ENCODE measurements around the gene FAIM2.
"Not testable (repeated sequence)": the region's sequence is repeated elsewhere in the genome, so short reads cannot be mapped to it uniquely, and the experiment has no call there.

Gene FAIM2

DNA sequence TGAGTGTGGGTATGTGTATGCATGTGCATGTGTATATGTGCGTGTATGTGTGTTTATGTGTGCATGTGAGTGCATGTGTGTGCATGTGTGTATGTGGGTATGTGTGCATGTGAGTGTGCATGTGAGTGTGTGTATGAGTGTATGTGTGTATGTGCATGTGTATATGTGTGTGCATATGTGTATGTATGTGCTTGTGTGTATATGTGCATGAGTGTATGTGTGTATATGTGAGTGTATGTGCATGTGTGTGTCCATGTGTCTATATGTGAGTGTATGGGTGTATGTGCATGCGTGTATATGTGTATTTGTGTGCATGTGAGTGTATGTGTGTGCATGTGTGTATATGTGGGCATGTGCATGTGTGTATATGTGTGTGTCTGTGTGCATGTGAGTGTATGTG lies 25.7 kb downstream of the FAIM2 start:
- DNase-seq (ENCODE audit: low read depth) = no peak

DNA sequence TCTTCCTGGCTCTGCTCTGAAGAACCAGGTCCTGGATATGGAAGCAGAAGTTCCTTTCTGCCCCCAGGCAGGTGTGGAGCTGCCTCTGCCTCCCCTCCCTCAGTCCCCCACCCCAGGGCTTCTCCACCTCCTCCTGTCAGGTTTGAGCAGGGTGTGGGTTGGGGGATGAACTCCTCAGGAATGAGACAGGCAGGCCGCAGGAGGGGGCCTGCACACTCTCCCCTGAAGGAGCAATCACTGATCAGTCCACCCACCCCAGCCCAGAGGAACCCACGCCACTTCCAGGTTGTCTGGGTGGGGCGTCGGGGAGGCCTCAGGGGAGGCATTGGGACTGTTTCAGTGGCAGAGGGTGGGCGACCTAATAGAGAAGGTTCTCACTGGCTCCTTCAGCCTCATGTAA lies 26.6 kb downstream of the FAIM2 start:
- no peak for DNase-seq (ENCODE audit: low read depth)

DNA sequence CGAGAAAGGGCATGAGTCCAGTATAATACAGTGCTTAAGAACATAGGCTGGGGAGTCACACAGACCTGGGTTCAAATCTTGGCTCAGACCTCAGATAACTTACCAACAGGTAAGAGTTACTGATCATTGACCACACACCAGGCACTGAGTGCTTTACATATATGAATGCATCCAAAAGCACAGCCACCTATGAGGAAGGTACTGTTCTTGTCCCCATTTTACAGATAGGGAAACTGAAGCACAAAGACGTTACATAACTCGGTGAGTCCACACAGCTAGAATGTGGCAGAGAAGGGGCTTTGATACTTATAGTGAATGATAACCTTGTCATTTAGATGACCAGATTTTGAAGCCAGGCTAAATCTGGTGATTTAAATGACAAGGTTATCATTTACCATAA lies 27.6 kb downstream of the FAIM2 start:
- DNase-seq (ENCODE audit: low read depth) = no peak

DNA sequence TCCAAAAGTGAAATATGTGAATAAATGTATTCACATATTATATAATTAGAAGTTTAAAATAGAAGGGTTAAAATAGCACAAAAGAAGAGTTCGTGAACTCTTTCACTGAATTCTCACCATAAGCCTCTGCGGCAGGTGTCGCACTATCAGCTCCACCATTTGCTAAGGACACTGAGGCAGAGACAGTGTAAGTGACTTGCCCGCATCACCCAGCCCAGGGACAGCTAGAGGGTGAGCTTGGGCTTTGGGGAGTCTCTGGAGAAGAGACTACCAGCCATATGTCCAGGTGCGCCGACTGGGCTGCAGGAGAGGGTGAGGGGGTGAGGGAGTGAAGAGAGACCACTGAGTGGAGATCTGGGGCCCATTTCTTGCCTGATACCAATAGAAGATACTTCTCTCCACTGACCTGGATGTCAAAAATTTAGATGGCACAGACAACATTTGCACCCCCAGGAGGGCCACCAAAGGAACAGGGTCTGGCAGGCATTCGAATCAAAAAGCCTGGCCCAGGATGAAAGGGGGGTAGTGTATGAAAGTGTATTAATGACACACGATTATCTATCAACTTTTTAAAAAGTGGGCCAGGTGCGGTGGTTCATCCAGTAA lies 28.5 kb downstream of the FAIM2 start:
- no peak for DNase-seq (ENCODE audit: low read depth)

DNA sequence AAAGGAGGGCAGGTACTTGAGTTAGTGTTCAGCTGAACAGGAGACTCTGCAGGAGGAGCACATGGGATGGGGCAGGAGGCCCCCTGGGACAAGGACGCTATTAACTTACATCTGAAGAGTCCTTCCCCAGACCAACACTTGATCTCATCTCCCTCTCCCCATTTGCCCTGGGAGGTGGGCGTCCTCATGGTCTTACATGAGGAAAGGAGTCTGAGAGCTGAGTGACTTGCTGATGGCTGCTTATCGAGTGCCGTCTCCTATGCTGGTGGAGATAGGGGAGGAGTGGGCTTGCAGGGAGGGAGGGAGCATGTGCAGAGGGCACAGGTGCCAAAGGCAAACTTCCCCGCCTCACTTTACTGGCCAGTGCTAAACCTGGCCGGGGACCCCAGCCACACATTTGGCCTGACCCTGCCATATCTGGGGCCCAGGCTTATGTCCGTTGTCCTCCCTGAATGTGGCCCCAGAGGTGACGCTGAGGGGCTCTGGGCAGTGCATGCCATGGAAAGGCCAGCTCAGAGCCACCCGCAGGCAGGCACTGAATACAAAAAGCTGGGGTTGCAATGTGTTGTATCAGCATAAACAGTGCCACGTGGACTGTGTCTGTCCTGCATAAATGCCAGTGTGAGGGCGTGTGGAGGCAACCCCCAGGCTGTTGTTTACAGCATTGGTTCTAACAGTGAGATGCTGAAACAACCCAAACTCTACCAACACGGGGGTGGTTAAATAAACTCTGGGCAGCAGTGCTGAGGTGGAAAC lies 29.4 kb downstream of the FAIM2 start:
- no peak for DNase-seq (ENCODE audit: low read depth)

DNA sequence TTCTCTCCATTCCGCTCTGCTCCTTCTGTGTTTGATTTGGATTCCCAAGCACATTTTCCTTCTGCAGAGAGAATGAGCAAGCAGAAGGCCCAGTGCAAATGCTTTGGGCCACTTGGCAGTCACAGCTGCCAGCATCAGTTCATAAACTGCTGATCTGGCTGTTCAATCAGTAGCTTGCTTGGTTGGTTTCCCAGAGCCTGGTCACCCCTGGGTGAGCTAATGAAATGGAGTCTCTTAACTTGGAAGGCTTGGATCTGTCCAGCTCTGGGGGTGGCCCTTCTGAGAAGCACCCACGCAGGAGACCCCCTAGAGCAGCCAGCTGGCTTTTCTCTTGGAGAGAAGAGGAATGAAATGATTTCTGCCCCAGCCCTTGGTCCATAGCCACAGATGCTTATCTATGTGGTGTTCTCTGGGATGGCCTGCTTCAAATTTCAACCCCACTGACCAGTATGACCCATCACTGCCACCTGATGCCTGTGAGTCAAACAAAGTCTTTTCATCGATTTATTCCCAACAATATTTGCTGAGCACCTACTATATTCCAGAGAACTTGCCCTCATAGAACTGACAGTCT lies 30.3 kb downstream of the FAIM2 start:
- peak; percentile 58 for DNase-seq (ENCODE audit: low read depth)

DNA sequence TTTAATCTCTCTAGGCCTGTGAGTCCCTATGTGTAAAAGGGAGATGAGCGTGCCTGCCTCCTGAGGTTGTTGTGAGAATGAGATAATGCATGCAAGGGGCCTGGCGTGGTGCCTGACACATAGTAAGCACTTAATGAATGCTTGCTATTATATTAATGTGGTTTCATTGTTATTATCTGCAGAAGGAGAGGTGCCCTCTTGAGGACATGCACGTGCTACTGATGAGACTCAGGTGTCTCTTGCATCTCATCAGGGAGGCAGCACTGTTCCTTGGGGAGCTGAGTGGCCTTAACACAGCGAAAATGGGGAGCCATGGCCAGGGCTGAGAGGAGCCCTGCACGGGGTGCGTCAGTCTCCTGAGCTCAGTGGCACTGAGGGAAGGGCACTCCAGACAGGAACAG lies 30.9 kb downstream of the FAIM2 start:
- DNase-seq (ENCODE audit: low read depth) = no peak

DNA sequence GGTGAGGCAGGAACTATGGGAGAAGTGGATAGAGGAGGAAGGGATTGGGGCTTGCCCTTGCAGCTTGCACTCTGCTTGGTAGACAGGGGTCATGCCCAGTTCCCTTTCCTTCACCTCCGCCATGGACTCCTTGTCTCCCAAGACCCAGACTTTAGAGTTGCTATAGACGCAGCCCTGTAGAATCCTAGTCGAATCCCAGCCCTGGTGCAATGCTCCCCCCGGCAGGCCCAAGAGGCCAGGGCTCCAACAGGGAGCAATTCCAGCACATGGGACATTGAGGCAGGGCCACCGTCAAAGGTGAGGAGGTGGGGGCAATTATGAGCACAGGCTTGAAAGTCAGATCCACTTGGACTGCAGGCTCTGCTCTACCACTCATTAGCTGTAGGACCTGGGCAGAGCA lies 31.3 kb downstream of the FAIM2 start:
- DNase-seq (ENCODE audit: low read depth) = no peak

DNA sequence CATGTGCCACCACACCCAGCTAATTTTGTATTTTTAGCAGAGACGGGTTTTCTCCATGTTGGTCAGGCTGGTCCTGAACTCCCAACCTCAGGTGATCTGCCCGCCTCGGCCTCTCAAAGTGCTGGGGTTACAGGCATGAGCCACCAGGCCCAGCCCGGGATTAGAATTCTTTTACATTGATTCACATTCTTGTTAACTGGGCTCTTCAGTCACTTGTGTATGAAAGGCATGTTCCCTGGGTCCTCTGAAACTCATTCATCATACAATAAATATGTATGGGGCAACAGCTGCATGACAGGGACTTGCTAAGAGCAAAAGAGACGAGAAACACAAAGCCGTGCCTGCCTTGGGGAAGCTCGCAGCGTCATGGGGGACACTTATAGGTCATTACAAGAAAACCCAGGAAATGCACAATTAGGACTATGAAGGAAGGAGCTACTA lies 31.9 kb downstream of the FAIM2 start:
- DNase-seq (ENCODE audit: low read depth) = not testable (repeated sequence)

DNA sequence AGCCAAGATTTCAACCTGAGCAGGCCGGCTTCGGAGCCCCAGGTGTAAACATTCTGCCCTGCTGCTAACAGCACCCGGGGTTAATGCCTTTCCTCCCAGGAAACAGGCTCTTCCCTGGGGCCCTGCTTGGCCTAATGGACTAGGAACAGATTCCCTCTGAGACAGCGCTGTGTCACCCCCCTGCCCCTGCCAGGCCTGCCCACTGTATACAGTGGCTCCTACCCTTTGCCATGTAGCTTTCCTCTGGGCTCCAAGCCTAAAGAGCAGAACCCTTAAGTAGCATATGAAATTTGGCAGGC lies 32.5 kb downstream of the FAIM2 start:
- no peak for DNase-seq (ENCODE audit: low read depth)

DNA sequence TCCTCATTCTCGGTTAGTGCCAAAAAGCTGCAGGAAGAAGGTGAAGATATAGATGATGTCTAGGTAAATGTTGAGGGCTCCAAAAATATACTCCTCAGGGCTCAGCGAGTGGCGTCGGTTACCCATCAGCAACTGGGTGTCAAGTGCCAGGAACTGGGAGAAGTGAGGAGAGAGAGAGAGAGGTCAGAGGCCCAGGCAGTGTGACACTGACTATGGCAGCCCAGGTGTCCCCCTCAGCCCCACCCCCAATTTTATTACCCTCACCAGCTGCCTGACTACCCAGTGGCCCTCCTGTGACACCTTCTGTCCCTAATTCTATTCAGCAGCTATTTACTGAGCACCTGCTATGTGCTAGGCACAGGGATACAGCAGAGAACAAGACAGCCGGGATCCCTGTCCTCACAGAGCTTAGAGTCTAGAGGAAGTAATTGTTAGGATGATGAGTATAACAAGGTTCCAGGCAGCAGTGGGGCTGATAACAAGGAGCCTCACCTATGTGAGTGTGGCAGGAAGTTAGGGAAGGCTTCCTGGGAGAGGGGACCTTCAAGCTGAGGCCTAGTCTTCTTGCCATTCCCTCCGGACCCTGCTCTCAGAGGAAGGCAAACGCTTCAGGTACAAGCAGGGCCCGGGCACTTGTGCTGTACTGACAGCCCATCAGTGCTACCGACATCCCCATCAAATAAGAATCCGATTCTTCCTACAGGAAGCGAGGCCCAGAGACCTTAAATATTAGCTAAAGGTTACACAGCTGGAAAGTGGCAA lies 33.0 kb downstream of the FAIM2 start:
- no peak for DNase-seq (ENCODE audit: low read depth)

DNA sequence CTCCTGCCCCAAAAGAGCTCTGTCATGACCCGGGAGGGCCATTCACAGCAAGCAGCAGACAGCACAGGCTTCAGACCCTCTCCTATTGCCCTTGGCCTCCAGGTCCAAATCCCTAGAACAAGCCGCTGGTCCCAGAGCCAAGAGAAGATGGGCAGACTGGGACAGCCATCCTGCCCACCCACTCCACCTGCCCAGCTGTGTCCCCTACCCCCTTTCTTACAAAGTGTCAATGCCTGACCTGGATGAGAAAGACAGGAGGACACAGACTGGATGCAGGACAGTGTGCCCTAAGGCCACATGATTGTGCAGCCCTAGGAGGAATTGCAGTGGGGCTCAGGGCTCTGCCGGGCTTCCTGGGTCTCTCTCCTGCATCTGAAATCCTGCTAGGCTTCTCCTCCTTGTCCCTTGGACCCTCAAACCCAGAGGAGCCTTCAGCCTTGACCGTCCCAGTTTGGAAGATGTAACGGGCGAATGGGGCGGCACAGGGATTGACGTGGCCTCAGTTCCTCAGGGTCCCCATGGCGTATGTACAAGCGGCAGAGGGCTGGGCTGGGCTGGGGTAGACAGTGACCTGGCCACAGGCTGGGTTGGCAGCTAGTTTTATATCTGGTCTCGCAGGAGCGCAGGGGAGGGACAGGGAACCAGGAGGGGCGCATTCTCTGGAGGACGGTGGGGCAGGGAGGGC lies 33.7 kb downstream of the FAIM2 start:
- DNase-seq (ENCODE audit: low read depth) = no peak

DNA sequence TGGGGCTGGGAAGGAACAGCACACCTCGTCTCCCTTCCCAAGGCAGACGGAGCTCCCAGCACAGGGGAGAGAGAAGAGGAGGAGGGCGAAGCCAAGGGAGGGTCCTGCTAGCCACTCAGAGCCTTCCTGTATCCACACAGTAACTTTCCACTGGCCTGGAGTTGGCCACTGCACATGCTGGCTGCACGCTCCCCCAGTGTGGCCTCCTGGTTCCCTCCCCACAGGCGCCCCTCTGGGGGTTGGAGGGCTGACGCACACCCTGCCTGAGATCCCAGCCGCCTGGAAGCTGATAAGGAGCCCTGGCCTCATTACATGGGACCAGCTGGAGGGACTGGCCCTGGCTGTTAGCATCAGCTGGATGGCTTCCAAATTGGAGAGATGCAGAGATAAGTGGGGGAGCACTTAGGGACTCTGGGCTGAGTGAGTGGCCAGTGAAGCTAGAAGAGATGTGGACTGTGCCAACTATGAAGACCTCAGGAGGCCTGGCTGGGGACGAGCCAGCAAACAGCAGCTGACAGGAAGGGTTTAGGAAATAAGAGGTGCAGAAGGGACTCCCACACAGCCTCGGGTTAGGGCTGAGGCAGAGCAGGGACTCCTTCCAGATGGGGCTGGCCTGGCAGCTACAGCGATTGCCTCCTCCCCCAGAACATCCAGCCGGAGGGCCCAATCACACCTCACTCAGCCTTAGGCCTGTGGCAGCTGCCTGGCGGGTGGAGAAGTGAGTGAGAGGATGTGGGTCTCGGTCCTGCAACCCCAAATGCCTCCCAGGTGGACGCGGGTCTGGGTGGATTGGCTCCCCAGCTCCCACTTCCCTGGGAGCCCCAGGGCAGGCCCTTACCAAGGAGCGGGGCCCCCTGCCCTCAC lies 34.5 kb downstream of the FAIM2 start:
- DNase-seq (ENCODE audit: low read depth) = peak; percentile 58

DNA sequence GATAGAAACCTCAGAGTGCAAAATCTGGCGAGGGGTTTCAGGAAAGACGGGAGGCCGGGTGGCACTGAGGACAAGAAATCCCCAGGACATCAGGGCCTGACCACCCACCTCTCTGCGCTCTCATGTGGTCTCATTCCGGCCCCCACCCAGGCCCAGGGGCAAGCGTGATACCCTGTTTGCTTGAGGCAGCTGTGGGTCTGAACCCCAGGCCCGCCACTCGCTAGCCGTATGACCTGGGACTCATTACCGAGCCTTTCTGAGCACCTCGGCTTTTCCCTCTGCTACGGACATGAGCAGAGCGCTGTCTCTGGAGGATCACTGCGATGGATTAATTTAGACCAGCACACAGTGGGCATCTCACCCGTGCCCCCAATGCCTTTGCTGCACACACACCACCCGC lies 35.3 kb downstream of the FAIM2 start:
- DNase-seq (ENCODE audit: low read depth) = no peak

DNA sequence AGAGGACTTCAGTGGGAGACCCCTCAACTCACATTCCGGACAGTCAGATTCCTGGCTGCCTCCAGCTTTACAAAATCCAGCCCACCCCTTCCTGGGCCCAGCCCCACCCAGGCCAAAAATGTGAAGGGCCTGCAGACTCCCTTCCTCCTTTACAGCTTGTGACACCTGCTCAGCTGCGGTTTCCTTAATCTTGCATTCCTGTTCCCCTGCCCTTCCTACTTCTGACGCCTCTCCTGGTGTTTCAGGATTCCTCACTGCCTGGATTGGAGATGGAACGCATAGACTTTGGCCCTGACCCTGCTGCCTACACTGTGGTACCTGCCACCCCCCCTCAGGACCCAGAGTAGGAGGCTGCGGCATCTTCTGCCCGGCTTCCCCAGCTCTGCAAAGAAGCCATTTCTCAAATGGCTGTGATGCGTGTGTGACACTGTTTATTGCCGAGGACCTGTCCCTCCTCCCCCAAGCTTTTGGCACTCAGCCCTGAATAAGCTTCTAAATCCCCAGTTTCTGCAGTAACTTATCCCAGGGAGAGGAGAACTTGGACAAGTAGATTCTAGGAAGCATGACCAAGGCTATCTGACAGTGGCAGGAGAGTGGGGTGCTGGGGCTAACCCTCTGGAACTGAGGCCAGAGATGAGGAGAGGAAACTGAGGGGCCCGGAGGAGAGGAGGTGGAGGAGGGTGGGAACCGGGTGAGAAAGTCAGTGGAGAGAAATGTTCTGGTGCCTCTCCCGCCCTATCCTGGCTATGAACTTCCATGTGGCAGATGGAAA lies 35.9 kb downstream of the FAIM2 start:
- DNase-seq (ENCODE audit: low read depth) = no peak

DNA sequence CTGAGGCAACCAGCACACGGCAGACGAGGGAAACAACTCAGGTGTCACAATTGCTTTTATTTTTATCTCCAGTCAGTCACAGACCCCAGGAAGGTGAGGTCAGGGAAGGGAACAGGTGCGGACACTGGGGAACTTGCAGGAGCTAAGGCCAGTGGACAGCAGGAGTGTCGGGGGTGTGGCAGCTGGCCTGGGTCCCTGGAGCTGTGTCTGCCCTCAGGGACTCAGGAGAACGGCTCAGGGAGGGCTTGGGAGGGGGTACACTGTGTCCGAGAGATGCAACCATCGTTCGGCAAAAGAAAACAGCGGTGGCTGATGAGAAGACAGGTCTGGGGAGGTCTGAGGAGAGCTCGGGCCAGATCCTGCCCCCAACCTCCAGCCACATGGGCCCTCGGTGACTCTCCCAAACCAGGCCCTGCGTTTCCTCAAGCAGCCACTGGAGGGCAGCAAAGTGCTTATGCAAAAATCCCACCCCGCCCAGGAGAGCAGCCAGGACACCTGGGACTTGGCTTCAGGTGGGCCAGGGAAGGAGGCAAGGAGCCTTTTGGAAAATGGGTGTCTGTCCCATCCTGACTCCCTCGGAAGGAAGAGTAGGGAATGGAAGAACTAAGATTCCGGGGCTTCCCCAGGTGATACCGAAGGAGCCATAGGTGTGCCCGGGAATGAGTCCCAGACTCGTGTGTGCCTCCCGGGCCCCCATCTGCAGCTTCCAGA lies 36.7 kb downstream of the FAIM2 start:
- DNase-seq (ENCODE audit: low read depth) = peak; percentile 70

DNA sequence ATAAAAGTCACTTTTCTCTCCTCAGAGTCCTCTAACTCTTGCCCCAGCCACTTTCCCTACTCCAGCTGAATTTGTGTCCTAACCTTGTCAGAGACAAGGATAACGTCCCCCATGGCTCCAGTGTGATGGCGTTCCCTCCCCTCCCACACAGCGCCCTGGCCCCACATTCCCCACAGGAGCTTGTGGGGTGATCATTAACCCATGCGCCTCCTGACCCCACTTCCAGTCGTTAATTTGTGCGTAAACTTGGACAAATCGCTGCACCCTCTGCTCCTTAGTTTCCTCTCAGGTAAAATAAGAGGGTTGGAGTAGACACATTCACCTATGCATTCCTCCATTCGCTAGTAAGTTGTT lies 37.9 kb downstream of the FAIM2 start:
- no peak for DNase-seq (ENCODE audit: low read depth)

DNA sequence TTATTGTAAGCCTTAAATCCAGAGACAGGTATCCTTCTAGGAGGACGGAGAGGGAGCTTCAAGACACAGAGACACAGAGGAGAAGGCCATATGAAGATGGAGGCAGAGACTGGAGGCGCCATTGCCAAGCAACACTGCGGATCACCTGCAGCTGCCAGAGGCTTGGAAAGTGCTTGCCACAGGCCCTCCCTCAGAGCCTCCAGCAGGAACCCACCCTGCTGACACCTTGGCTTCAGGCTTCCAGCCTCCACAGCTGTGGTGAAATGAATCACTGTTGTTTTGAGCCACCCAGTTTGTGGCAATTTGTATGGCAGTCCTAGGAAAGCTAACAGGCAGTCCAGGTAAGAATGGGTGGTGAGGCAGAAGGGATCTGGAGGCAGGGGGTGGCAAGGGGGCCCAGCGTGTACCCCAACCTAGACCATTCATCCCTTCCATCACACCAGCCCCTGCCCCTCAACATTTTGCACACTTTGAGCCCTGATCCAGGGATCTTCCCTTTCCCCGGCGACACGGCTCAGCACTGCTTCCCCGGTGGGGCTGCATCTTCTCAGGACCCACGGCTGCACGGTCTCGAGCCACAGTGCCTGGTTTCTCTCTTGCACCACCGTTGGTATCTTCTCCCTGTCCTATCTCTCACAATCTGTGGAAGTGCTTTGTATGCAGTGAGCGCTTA lies 38.5 kb downstream of the FAIM2 start:
- no peak for DNase-seq (ENCODE audit: low read depth)

DNA sequence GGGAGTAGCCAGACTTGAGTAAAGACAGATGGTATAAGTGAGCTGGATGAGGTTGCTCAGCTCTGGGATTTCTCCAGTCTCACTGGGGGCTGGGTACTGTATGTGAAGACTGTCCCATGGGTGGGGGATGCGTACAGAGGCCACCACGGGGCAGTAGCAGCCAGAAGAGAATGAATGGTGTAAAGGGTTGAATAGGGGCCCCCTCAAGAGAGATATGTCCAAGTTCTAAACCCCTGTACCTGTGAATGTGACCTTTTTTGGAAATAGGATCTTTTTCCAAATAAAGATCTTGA lies 39.0 kb downstream of the FAIM2 start:
- no peak for DNase-seq (ENCODE audit: low read depth)
